BE2C (cell line): ENCODE data around the gene GALK1. TPM values are rescaled to one million over a fixed set of nuclear protein-coding genes. Genes with fewer than 3 reads are reported as not detected.
"Not testable (repeated sequence)": the region's sequence is repeated elsewhere in the genome, so short reads cannot be mapped to it uniquely, and the experiment has no call there.

ENCODE experiments used
- DNase-seq: peaks from one replicate; pipeline ENCODE4 v3.0.0-alpha.2; 2020
- H3K27me3 ChIP-seq: fragments of 250-450 bp; sonication (Bioruptor Pico); 2 replicates; pipeline ENCODE4 v1.5.1; 2020; ENCODE audit warnings: mild to moderate bottlenecking
- H3K36me3 ChIP-seq: fragments of 250-450 bp; sonication (Bioruptor Pico); 2 replicates; pipeline ENCODE4 v1.5.1; 2020; ENCODE audit warnings: mild to moderate bottlenecking
- H3K4me1 ChIP-seq: fragments of 250-450 bp; sonication (Bioruptor Pico); 2 replicates; pipeline ENCODE4 v1.5.1; 2020
- H3K4me3 ChIP-seq: 2 replicates; pipeline ENCODE4 v1.5.1; 2011; ENCODE audit warnings: low read depth, low read length
- H3K9me3 ChIP-seq: fragments of 250-450 bp; sonication (Bioruptor Pico); 2 replicates; pipeline ENCODE4 v1.5.1; 2020
- CTCF ChIP-seq: IDR thresholded peaks from 2 replicates; pipeline ENCODE4 v1.5.1; 2012; ENCODE audit warnings: mild to moderate bottlenecking, low read depth, low read length
- polyA plus RNA-seq: library from polyadenylated mRNA; unstranded; fragments of >200 nt; gene quantifications from one replicate; pipeline ENCODE4 v1.2.1, GENCODE V29; 2012; ENCODE audit warnings: low read depth, missing spikeins; ENCODE audit not compliant: insufficient read length, insufficient read depth

GALK1 gene
- 20.7 TPM for polyA plus RNA-seq

GRCh38 chr17:75764711-75765421 lies at the start of gene GALK1:
Gene GALK1 (minus strand): TSS chr17:75765192. CDS start chr17:75765136, 56 bp downstream.
- Histone ChIP-seq H3K4me1 (peaks cover 3% of the 10 kb centered on the region; the same call in 1 of the 2 replicates), H3K4me3 (peak within 1 kb of the TSS; percentile 71), H3K36me3 (no peaks in the 10 kb centered on the region), H3K9me3 (no peaks in the 10 kb centered on the region), H3K27me3 (no peaks in the 10 kb centered on the region)
- TF ChIP-seq CTCF, result peak; percentile 62
- DNase-seq, result peak; percentile 85

- TF ChIP-seq CTCF, result no peak
- Histone ChIP-seq H3K4me3 (no peak overlapping the region), H3K36me3 (peaks cover 86% of the 10 kb centered on the region), H3K27me3 (no peaks in the 10 kb centered on the region), H3K4me1 (peaks cover 25% of the 10 kb centered on the region), H3K9me3 (no peaks in the 10 kb centered on the region)
- DNase-seq, result no peak
These were observed 49.0 kb upstream of the GALK1 start for GRCh38 chr17:75814021-75814395.

- no peak for DNase-seq
- Histone ChIP-seq H3K36me3 (peaks cover 79% of the 10 kb centered on the region), H3K27me3 (no peaks in the 10 kb centered on the region), H3K4me1 (peaks cover 29% of the 10 kb centered on the region), H3K9me3 (no peaks in the 10 kb centered on the region), H3K4me3 (no peak overlapping the region)
- TF ChIP-seq CTCF, result no peak
These were observed 48.4 kb upstream of the GALK1 start for GRCh38 chr17:75813081-75814020.

GRCh38 chr17:75812096-75813013 lies 47.4 kb upstream of the GALK1 start:
- Histone ChIP-seq H3K27me3 (no peaks in the 10 kb centered on the region), H3K9me3 (no peaks in the 10 kb centered on the region), H3K4me3 (no peak overlapping the region), H3K4me1 (peaks cover 36% of the 10 kb centered on the region), H3K36me3 (peaks cover 69% of the 10 kb centered on the region)
- TF ChIP-seq CTCF, result no peak
- DNase-seq, result no peak

- TF ChIP-seq CTCF, result no peak
- H3K36me3 ChIP-seq, result peaks cover 57% of the 10 kb centered on the region
- H3K4me3 ChIP-seq, result no peak overlapping the region
- DNase-seq, result no peak
- no peaks in the 10 kb centered on the region for H3K9me3 ChIP-seq
- no peaks in the 10 kb centered on the region for H3K27me3 ChIP-seq
- H3K4me1 ChIP-seq, result peaks cover 36% of the 10 kb centered on the region
These were observed 46.2 kb upstream of the GALK1 start for GRCh38 chr17:75811174-75811573.

- not testable (repeated sequence) for H3K4me3 ChIP-seq, H3K9me3 ChIP-seq, DNase-seq, H3K27me3 ChIP-seq
- peaks cover 36% of the 10 kb centered on the region for H3K4me1 ChIP-seq
- peaks cover 53% of the 10 kb centered on the region for H3K36me3 ChIP-seq
These were observed 45.8 kb upstream of the GALK1 start for GRCh38 chr17:75810756-75811155.
